ENCODE measurements around the gene BTLA. TPM values are rescaled to one million over a fixed set of nuclear protein-coding genes. Genes with fewer than 3 reads are reported as not detected.
"Not testable (repeated sequence)": the region's sequence is repeated elsewhere in the genome, so short reads cannot be mapped to it uniquely, and the experiment has no call there.

The BTLA gene
- polyA plus RNA-seq, 1 donor from 2014 or later: not detected

DNA sequence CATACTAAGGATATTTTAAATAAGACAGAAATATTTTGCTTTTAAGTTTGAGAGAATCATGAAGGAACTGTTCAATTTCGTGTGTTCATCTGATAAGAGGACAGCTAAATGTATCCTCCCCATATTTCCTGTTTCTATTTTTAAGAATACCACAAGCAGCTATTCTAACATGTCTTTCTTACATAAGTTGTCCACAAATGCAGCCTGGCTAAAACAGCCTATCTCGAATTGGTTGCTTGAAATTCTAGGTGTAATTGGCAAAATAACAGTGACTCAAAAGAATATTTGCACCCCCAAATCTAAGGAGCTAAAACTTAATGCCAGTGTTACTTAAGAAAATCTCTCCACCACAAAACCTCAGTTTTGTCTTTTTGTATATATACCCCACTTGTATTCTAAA is 35.0 kb downstream of the BTLA start:
- Histone ChIP-seq H3K9me2 (ENCODE audit: insufficient read depth, low read length) (no peaks in the 10 kb centered on the region), H3K9me3 (ENCODE audit: low read length) (no peaks in the 10 kb centered on the region), H3K27me3 (ENCODE audit: insufficient read depth, low read depth, low read length) (no peaks in the 10 kb centered on the region), H4K20me1 (ENCODE audit: insufficient read depth) (no peaks in the 10 kb centered on the region), H3F3A (ENCODE audit: insufficient read depth, low read length, poor library complexity, severe bottlenecking) (no peaks in the 10 kb centered on the region), H3K79me2 (replicated peaks; ENCODE audit: insufficient read depth, low read length) (no peaks in the 10 kb centered on the region), H3K4me3 (ENCODE audit: low read length) (no peak overlapping the region), H3K4me2 (ENCODE audit: low read length) (no peak overlapping the region), H3K36me3 (ENCODE audit: insufficient read depth, low read length) (no peaks in the 10 kb centered on the region), H3K9ac (ENCODE audit: low read length) (no peak overlapping the region), H2AFZ (ENCODE audit: low read depth, low read length) (no peak overlapping the region), H3K27ac (ENCODE audit: low read length) (no peak overlapping the region)
- no peak for TF ChIP-seq POLR2AphosphoS5 (IDR thresholded peaks at IDR 0.05)
- TF ChIP-seq, protein P1, sequence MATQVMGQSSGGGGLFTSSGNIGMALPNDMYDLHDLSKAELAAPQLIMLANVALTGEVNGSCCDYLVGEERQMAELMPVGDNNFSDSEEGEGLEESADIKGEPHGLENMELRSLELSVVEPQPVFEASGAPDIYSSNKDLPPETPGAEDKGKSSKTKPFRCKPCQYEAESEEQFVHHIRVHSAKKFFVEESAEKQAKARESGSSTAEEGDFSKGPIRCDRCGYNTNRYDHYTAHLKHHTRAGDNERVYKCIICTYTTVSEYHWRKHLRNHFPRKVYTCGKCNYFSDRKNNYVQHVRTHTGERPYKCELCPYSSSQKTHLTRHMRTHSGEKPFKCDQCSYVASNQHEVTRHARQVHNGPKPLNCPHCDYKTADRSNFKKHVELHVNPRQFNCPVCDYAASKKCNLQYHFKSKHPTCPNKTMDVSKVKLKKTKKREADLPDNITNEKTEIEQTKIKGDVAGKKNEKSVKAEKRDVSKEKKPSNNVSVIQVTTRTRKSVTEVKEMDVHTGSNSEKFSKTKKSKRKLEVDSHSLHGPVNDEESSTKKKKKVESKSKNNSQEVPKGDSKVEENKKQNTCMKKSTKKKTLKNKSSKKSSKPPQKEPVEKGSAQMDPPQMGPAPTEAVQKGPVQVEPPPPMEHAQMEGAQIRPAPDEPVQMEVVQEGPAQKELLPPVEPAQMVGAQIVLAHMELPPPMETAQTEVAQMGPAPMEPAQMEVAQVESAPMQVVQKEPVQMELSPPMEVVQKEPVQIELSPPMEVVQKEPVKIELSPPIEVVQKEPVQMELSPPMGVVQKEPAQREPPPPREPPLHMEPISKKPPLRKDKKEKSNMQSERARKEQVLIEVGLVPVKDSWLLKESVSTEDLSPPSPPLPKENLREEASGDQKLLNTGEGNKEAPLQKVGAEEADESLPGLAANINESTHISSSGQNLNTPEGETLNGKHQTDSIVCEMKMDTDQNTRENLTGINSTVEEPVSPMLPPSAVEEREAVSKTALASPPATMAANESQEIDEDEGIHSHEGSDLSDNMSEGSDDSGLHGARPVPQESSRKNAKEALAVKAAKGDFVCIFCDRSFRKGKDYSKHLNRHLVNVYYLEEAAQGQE (IDR thresholded peaks at IDR 0.05; ENCODE audit: borderline replicate concordance): no peak
- TF ChIP-seq EZH2 (IDR thresholded peaks at IDR 0.05; ENCODE audit: borderline replicate concordance, insufficient read depth, low read length, poor library complexity, severe bottlenecking): no peak
- TF ChIP-seq RAD21 (conservative IDR thresholded peaks at IDR 0.05): no peak
- TF ChIP-seq SMC3 (conservative IDR thresholded peaks at IDR 0.05; ENCODE audit: poor library complexity): no peak
- no peak for TF ChIP-seq EP300 (conservative IDR thresholded peaks at IDR 0.05; ENCODE audit: poor library complexity, severe bottlenecking)
- TF ChIP-seq, protein P2, sequence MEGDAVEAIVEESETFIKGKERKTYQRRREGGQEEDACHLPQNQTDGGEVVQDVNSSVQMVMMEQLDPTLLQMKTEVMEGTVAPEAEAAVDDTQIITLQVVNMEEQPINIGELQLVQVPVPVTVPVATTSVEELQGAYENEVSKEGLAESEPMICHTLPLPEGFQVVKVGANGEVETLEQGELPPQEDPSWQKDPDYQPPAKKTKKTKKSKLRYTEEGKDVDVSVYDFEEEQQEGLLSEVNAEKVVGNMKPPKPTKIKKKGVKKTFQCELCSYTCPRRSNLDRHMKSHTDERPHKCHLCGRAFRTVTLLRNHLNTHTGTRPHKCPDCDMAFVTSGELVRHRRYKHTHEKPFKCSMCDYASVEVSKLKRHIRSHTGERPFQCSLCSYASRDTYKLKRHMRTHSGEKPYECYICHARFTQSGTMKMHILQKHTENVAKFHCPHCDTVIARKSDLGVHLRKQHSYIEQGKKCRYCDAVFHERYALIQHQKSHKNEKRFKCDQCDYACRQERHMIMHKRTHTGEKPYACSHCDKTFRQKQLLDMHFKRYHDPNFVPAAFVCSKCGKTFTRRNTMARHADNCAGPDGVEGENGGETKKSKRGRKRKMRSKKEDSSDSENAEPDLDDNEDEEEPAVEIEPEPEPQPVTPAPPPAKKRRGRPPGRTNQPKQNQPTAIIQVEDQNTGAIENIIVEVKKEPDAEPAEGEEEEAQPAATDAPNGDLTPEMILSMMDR (IDR thresholded peaks at IDR 0.05; ENCODE audit: poor library complexity, severe bottlenecking): no peak
- TF ChIP-seq TAF1 (IDR thresholded peaks at IDR 0.05; ENCODE audit: low read depth): no peak
- TF ChIP-seq MXI1 (conservative IDR thresholded peaks at IDR 0.05; ENCODE audit: poor library complexity, severe bottlenecking): no peak

DNA sequence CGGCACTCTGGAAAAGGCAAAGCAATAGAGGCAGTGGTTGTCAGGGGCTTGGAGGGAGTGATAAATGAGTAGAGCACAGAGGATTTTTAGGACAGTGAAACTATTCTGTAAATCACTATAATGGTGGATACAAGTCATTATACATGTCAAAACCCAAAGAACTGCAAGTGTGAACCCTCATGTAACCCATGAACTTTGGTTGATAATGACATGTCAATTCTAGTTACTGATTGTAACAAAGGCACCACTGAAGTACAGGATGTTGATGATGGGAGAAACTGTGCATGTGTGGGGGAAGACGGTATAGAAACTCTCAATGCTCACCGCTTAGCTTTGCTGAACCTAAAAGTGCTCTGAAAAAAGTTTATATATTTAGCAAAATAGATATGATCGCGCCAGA is 36.0 kb downstream of the BTLA start:
- Histone ChIP-seq H3K9ac (ENCODE audit: low read length) (no peak overlapping the region), H3K36me3 (ENCODE audit: insufficient read depth, low read length) (no peaks in the 10 kb centered on the region), H3K4me2 (ENCODE audit: low read length) (no peak overlapping the region), H3F3A (ENCODE audit: insufficient read depth, low read length, poor library complexity, severe bottlenecking) (no peaks in the 10 kb centered on the region), H3K9me2 (ENCODE audit: insufficient read depth, low read length) (no peaks in the 10 kb centered on the region), H2AFZ (ENCODE audit: low read depth, low read length) (no peak overlapping the region), H3K79me2 (replicated peaks; ENCODE audit: insufficient read depth, low read length) (no peaks in the 10 kb centered on the region), H4K20me1 (ENCODE audit: insufficient read depth) (no peaks in the 10 kb centered on the region), H3K27ac (ENCODE audit: low read length) (no peak overlapping the region), H3K27me3 (ENCODE audit: insufficient read depth, low read depth, low read length) (no peaks in the 10 kb centered on the region), H3K9me3 (ENCODE audit: low read length) (no peaks in the 10 kb centered on the region), H3K4me3 (ENCODE audit: low read length) (no peak overlapping the region)
- TF ChIP-seq EP300 (conservative IDR thresholded peaks at IDR 0.05; ENCODE audit: poor library complexity, severe bottlenecking) (no peak), SMC3 (conservative IDR thresholded peaks at IDR 0.05; ENCODE audit: poor library complexity) (no peak), EZH2 (IDR thresholded peaks at IDR 0.05; ENCODE audit: borderline replicate concordance, insufficient read depth, low read length, poor library complexity, severe bottlenecking) (no peak), RAD21 (conservative IDR thresholded peaks at IDR 0.05) (no peak), POLR2AphosphoS5 (IDR thresholded peaks at IDR 0.05) (no peak), TAF1 (IDR thresholded peaks at IDR 0.05; ENCODE audit: low read depth) (no peak), MXI1 (conservative IDR thresholded peaks at IDR 0.05; ENCODE audit: poor library complexity, severe bottlenecking) (no peak)
- TF ChIP-seq, protein P1 (IDR thresholded peaks at IDR 0.05; ENCODE audit: borderline replicate concordance): no peak
- TF ChIP-seq, protein P2 (IDR thresholded peaks at IDR 0.05; ENCODE audit: poor library complexity, severe bottlenecking): no peak

DNA sequence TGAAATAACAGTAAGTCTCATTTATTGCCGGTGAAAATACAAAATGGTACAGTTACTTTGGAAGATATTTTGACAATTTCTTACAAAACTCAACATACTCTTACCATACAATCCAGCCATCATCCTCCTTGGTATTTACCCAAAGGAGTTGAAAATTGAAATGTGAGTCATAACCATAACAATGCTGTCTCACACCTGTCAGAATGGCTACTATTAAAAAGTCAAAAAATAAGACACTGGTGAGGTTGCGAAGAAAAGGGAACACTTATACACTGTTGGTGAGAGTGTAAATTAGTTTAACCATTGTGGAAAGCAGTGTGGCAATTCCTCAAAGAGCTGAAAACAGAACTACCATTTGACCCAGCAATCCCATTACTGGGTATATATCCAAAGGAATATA is 37.5 kb downstream of the BTLA start:
- H2AFZ ChIP-seq (ENCODE audit: low read depth, low read length); H4K20me1 ChIP-seq (ENCODE audit: insufficient read depth); H3F3A ChIP-seq (ENCODE audit: insufficient read depth, low read length, poor library complexity, severe bottlenecking); H3K36me3 ChIP-seq (ENCODE audit: insufficient read depth, low read length); H3K9me3 ChIP-seq (ENCODE audit: low read length); H3K9me2 ChIP-seq (ENCODE audit: insufficient read depth, low read length); H3K4me3 ChIP-seq (ENCODE audit: low read length); H3K27ac ChIP-seq (ENCODE audit: low read length); H3K79me2 ChIP-seq (replicated peaks; ENCODE audit: insufficient read depth, low read length); H3K27me3 ChIP-seq (ENCODE audit: insufficient read depth, low read depth, low read length); H3K9ac ChIP-seq (ENCODE audit: low read length); H3K4me2 ChIP-seq (ENCODE audit: low read length): not testable (repeated sequence)

Measured in neural cell (in vitro differentiated cells).